Measurements from ENCODE around the gene PLN. TPM values are rescaled to one million over a fixed set of nuclear protein-coding genes. Genes with fewer than 3 reads are reported as not detected.

The PLN gene
- total RNA-seq, 1 donor from 2014 or later, result not detected

GRCh38 chr6:118579786-118580185 is 31.7 kb downstream of the PLN start:
- no peak for DNase-seq (ENCODE audit: low read depth in 2 of 2)

- DNase-seq (ENCODE audit: low read depth in 2 of 2), result peak; percentile 61 to 74
Measured at GRCh38 chr6:118580585-118581419, 32.7 kb downstream of the PLN start.

DNA sequence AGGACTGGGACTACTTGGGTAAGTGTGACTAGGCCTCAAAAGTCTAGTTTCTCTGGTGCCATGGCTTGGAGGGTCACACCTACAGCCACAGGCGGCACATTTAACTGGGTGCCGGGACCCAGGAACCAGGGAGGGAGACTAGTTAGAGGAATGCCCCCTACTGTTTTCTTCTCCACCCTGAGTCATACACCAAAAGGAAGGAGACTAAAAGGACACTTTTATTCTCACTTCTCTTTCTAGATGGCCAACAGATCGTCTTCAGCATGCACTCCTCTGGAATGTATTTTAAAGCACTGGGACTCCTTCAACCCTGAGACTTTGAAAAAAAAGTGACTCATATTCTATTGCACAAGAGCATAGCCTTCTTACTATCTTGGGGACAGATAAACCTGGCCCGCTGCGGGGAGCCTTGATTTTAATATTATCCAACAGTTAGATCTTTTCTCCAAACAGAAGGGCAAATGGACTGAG is 33.4 kb downstream of the PLN start:
- no peak for DNase-seq (ENCODE audit: low read depth in 2 of 2)

GRCh38 chr6:118584911-118585310 is 36.8 kb downstream of the PLN start:
- no peak for DNase-seq (ENCODE audit: low read depth in 2 of 2)

DNA sequence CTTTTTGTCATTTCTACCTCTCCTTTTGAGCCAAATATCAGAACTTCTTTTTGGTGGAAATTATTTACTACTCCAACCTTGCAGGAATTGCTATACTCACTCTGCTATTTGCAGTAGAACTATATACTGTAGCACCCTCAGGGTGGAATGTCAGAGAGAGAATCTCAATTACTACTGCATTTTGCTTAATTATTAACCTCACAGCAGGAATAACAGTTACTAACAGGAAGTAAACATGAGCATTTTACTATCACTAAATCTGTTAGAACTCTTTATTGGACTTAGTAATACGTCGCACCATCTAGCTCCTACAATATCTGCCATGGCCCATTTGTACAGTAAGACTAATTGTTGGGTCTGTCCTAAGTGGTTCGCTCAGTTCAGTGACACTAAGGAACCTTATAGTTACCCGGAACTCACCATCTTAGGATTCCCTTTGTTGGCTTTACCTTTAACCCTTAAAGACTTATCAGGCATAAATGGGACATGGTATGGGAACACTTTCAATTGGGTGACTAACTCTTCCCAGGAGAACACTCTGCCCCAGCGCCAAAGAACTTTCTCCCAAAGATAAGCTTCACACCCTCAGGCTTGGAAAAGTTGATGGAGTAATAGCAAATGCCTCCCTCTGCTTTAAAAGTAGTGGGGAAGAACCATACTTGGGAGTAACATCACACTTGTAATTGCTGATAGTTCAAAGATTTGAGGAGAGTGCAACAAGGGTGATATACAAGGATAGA is 38.8 kb downstream of the PLN start:
- no peak for DNase-seq (ENCODE audit: low read depth in 2 of 2)

GRCh38 chr6:118588626-118589025 is 40.5 kb downstream of the PLN start:
- no peak for DNase-seq (ENCODE audit: low read depth in 2 of 2)

DNA sequence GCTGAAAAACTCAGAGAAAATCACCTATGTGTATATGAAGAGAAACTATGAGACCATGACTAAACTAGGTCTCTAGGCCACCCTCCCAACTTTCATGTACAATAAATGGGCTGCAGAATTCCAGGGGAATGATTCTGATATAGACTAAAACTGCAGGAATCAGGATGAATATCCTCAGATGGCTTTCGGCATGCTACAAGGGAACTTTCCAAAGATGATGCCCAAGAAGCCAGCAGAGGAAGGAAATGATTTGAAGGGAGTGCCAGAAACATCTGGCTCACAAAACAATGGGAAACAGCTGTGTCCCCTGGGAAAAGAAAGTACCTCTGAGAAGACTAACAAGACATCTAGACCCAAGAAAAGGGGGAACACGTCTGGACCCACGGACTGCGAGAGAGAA is 41.1 kb downstream of the PLN start:
- DNase-seq (ENCODE audit: low read depth in 2 of 2), result peak in 1 of 2 donors; percentile 21

- DNase-seq (ENCODE audit: low read depth in 2 of 2), result peak in 1 of 2 donors; percentile 9
Measured at GRCh38 chr6:118589649-118590365, 41.7 kb downstream of the PLN start.

DNA sequence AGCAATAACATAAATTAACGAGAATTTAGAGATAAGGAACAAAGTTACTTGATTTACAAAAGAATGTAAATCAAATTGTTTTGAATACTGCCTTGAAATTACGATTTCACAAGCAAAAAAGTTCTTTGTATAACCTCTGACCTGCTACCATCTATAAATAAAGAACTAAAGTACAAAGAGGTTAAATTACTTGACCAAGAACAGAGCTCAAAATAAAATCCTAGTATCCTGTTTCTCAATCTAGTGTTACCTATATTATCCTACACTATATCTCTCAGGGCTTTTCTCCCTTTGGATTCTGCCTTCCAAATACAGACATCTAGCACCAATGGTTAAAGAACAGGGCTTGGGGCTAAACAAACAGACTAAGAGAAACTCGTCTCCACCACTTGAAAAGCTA is 43.8 kb downstream of the PLN start:
- DNase-seq (ENCODE audit: low read depth in 2 of 2), result no peak

- DNase-seq (ENCODE audit: low read depth in 2 of 2), result no peak
Measured at GRCh38 chr6:118594877-118595276, 46.8 kb downstream of the PLN start.

DNA sequence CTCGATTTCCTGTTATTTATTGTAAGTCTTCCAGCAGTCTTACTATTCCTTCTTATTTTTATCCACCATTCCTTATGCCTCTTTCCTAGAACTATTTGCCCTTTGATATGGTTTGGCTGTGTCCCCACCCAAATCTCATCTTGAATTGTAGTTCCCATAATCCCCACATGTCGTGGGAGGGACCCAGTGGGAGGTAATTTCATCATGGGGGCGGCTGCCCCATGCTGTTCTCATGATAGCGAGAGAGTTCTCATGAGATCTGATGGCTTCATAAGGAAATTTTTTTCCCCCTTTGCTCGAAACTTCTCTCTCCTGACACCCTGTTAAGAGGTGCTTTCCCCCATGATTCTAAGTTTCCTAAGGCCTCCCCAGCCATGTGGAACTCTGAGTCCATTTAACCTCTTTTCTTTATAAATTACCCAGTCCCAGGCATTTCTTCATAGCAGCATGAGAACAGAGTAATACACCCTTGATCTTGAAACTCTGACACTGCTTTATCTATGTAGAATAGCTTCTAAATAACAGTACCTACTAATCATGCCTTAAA is 48.8 kb downstream of the PLN start:
- no peak for DNase-seq (ENCODE audit: low read depth in 2 of 2)

DNA sequence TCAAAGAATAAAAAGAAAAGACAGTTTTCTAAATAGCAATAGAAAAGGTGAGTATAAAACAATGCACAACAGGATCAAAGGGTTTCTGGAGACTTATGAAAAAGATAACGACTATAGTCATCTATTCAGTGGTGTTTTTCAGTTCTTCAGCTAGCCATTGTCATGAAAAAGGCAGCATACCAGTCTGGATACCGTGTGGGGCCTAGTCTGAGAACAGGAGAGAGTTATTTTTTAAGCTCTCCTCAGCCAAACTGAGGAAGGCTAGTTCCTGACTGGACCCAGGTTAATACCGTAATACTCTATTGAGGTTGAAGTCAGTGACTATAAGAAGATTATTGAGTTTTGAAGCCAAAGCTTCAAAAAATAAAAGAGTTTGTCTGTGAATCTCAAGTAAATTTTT is 49.5 kb downstream of the PLN start:
- no peak for DNase-seq (ENCODE audit: low read depth in 2 of 2)

DNA sequence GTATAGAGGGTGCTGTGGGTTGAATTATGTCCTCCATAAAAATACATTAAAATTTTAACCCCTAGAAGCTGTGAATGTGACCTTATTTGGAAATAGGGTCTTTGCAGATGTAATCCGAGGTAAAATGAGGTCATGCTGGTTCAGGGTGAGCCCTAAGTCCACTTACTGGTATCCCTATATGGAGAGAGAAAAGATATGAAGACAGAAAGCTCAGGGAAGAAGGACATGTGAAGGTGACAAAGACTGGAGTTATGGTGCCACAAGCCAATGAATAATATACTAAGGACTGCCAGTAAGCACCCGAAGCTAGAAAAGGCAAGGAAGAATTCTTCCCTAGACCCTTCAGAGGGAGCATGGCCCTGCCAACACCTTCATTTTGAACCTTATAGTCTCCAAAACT is 50.2 kb downstream of the PLN start:
- no peak for DNase-seq (ENCODE audit: low read depth in 2 of 2)

DNA sequence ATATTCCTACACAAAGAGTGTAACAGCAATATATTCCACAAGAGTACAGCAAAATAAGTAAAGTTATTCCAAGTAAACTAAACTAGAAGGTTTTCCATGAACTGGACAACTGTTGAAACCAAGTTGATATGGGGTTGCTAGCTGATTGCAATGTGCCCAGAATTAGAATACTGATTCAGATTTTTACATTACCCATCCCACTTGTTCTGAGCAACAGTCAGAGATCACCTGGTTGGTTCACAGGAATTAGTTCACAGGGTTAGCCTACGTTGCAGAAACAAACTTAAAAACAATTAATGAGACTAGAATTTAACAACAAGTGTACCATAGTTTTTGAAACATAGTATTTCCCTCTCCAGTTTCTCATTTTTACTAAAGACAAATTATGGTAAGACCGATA is 54.2 kb downstream of the PLN start:
- no peak for DNase-seq (ENCODE audit: low read depth in 2 of 2)

DNA sequence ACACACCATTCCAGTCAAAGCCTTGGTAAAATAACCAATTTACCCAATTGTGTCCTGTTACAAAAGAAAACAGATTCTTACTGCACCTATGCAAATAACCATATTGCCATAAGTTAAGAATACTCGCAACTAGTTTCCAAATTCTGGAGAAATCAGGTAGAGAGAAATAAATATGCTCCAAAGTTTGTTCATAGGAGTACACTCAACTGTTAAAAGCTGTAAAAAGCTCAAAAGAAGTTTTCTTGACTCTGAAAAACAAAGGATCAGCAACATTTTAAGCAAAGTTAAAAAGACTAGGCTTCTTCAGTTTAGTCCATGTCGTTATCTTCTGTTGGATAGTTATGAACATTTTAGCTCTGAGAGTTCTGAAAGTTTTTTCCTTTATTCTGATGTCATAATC is 55.3 kb downstream of the PLN start:
- no peak for DNase-seq (ENCODE audit: low read depth in 2 of 2)

GRCh38 chr6:118606268-118606667 is 58.2 kb downstream of the PLN start:
- DNase-seq (ENCODE audit: low read depth in 2 of 2), result no peak

GRCh38 chr6:118606858-118607257 is 58.8 kb downstream of the PLN start:
- DNase-seq (ENCODE audit: low read depth in 2 of 2), result no peak

Other genes starting within 250 kb of the PLN start
- gene CEP85L, start 103.3 kb downstream of the PLN start, total RNA-seq, result 5.6 and 11.5 TPM in 2 replicates